BJ (cell line): Measurements from ENCODE around the gene USP33. TPM values are rescaled to one million over a fixed set of nuclear protein-coding genes. Genes with fewer than 3 reads are reported as not detected.

Experiments
- CTCF ChIA-PET: fragments of 350-600 bp; formaldehyde crosslinking; extraction: SDS; loops from one replicate; lab custom pipeline; 2021; ENCODE audit warnings: antibody characterized with exemption, inconsistent platforms; lab: Yijun Ruan, JAX
- POLR2A ChIA-PET: fragments of 300-600 bp; sonication (Branson Sonifier 250); formaldehyde crosslinking; extraction: SDS; loops from one replicate; lab custom pipeline; 2021; ENCODE audit warnings: antibody characterized with exemption; lab: Charles Lee
- DNase-seq: peaks from one replicate; pipeline ENCODE4 v3.0.0-alpha.2; 2011; ENCODE audit warnings: low read depth
- H3K27me3 ChIP-seq: 2 replicates; pipeline ENCODE4 v1.6.0; 2011; ENCODE audit warnings: low read length; ENCODE audit not compliant: control insufficient read depth, insufficient read depth
- H3K36me3 ChIP-seq: 2 replicates; pipeline ENCODE4 v1.5.1; 2011; ENCODE audit warnings: low read length; ENCODE audit not compliant: control insufficient read depth, insufficient read depth
- H3K4me3 ChIP-seq: 2 replicates; pipeline ENCODE4 v1.5.1; 2011; ENCODE audit warnings: low read depth, mild to moderate bottlenecking, control low read depth, low read length
- CTCF ChIP-seq: IDR thresholded peaks from 2 replicates; pipeline ENCODE4 v1.5.1; 2011; ENCODE audit warnings: low read depth, mild to moderate bottlenecking, control low read depth, inconsistent platforms, low read length, moderate library complexity; ENCODE audit not compliant: insufficient read depth
- polyA plus RNA-seq: library from polyadenylated mRNA; depleted of rRNA; stranded (reverse); fragments of >200 nt; gene quantifications from 2 replicates; pipeline ENCODE4 v1.2.3, GENCODE V29; 2011

USP33 gene
- polyA plus RNA-seq, 1 experiment: 31.3 TPM

- TF ChIP-seq CTCF: no peak
- Histone ChIP-seq H3K36me3 (peaks cover 2% of the 10 kb centered on the region; the same call in 1 of the 2 replicates), H3K4me3 (no peak overlapping the region), H3K27me3 (no peaks in the 10 kb centered on the region)
- POLR2A ChIA-PET: no interaction called here
- no peak for DNase-seq
- CTCF ChIA-PET: interaction anchor here (0.6 kb wide), 1 partner anchor 10 kb away, joined by 3 read pairs; no protein-coding TSS in a partner anchor
Measured at GRCh38 chr1:77739235-77739634, 20.4 kb downstream of the USP33 start.

GRCh38 chr1:77732090-77732489 lies 27.6 kb downstream of the USP33 start:
- POLR2A ChIA-PET: no interaction called here
- CTCF ChIA-PET: no interaction called here
- Histone ChIP-seq H3K36me3 (no peaks in the 10 kb centered on the region), H3K27me3 (no peaks in the 10 kb centered on the region), H3K4me3 (no peak overlapping the region)
- TF ChIP-seq CTCF: no peak
- DNase-seq: no peak

- H3K4me3 ChIP-seq: no peak overlapping the region
- no peak for TF ChIP-seq CTCF
- POLR2A ChIA-PET: no interaction called here
- no peaks in the 10 kb centered on the region for H3K27me3 ChIP-seq
- no peak for DNase-seq
- H3K36me3 ChIP-seq: peaks cover 8% of the 10 kb centered on the region
- CTCF ChIA-PET: no interaction called here
Measured at GRCh38 chr1:77725706-77726105, 33.9 kb downstream of the USP33 start.

- no peak for DNase-seq
- ChIA-PET CTCF (no interaction called here), POLR2A (no interaction called here)
- H3K27me3 ChIP-seq: no peaks in the 10 kb centered on the region
- peaks cover 6% of the 10 kb centered on the region for H3K36me3 ChIP-seq
- H3K4me3 ChIP-seq: no peak overlapping the region
- no peak for TF ChIP-seq CTCF
Measured at GRCh38 chr1:77718181-77718580, 41.5 kb downstream of the USP33 start.

GRCh38 chr1:77716065-77716464 lies 43.6 kb downstream of the USP33 start:
- ChIA-PET CTCF (no interaction called here), POLR2A (no interaction called here)
- peaks cover 7% of the 10 kb centered on the region for H3K36me3 ChIP-seq
- no peak overlapping the region for H3K4me3 ChIP-seq
- no peak for TF ChIP-seq CTCF
- H3K27me3 ChIP-seq: no peaks in the 10 kb centered on the region
- no peak for DNase-seq
